Keratinocyte (primary cell): ENCODE measurements around the gene KLHDC8B. TPM values are rescaled to one million over a fixed set of nuclear protein-coding genes. Genes with fewer than 3 reads are reported as not detected.

Experiments
- DNase-seq: peaks from one replicate; pipeline ENCODE4 v3.0.0-alpha.2; 2011; ENCODE audit warnings: low read depth, missing footprints, low spot score
- FAIRE-seq: peaks from 2 replicates; lab custom pipeline; 2011; peaks lifted over from hg19 to GRCh38; lab: Jason Lieb, UNC
- H2AFZ ChIP-seq: 2 replicates; pipeline ENCODE4 v1.6.0; 2012; ENCODE audit warnings: low read length, control low read depth, inconsistent platforms; ENCODE audit not compliant: control insufficient read depth
- H3K27ac ChIP-seq: 2 replicates; pipeline ENCODE4 v1.5.1; 2011; ENCODE audit warnings: low read length; ENCODE audit not compliant: control insufficient read depth, insufficient read depth
- H3K27me3 ChIP-seq: 3 replicates; pipeline ENCODE4 v1.6.0; 2011; ENCODE audit warnings: low read length; ENCODE audit not compliant: control insufficient read depth, insufficient read depth; ENCODE audit errors: extremely low read depth
- H3K36me3 ChIP-seq, 2 experiments: 2 replicates in 1 of 2; 3 replicates in 1 of 2; pipeline ENCODE4 v1.5.1; 2011; ENCODE audit warnings: low read length in 2 of 2, mild to moderate bottlenecking in 1 of 2; ENCODE audit not compliant: control insufficient read depth in 2 of 2, insufficient read depth in 2 of 2; ENCODE audit errors: extremely low read depth in 1 of 2
- H3K4me1 ChIP-seq: 3 replicates; pipeline ENCODE4 v1.5.1; 2011; ENCODE audit warnings: low read length; ENCODE audit not compliant: control insufficient read depth, insufficient read depth; ENCODE audit errors: extremely low read depth
- H3K4me2 ChIP-seq: 3 replicates; pipeline ENCODE4 v1.6.0; 2011; ENCODE audit warnings: low read depth, low read length; ENCODE audit not compliant: control insufficient read depth, insufficient read depth; ENCODE audit errors: extremely low read depth
- H3K4me3 ChIP-seq, 3 experiments: fragments of 200-600 bp in 1 of 3; sonication (generic) in 1 of 3; 2 replicates in 2 of 3; 3 replicates in 1 of 3; pipeline ENCODE4 v1.5.1; 2011 to 2016; ENCODE audit warnings: low read length in 3 of 3, mild to moderate bottlenecking in 3 of 3, control low read depth in 2 of 3, inconsistent platforms in 1 of 3, low read depth in 1 of 3, mixed read lengths in 1 of 3, mixed run types in 1 of 3, moderate library complexity in 1 of 3; ENCODE audit not compliant: control insufficient read depth in 2 of 3, insufficient read depth in 2 of 3; ENCODE audit errors: extremely low read depth in 1 of 3
- H3K79me2 ChIP-seq: 2 replicates; pipeline ENCODE4 v1.6.0; 2012; ENCODE audit warnings: low read length; ENCODE audit not compliant: control insufficient read depth, insufficient read depth
- H3K9ac ChIP-seq: 3 replicates; pipeline ENCODE4 v1.6.0; 2011; ENCODE audit warnings: low read length; ENCODE audit not compliant: control insufficient read depth, insufficient read depth; ENCODE audit errors: extremely low read depth
- H3K9me1 ChIP-seq: 3 replicates; pipeline ENCODE4 v1.6.0; 2011; ENCODE audit warnings: low read length; ENCODE audit not compliant: control insufficient read depth, insufficient read depth; ENCODE audit errors: extremely low read depth
- H3K9me3 ChIP-seq: 2 replicates; pipeline ENCODE4 v1.5.1; 2012; ENCODE audit warnings: low read depth, low read length; ENCODE audit not compliant: control insufficient read depth
- H4K20me1 ChIP-seq: 3 replicates; pipeline ENCODE4 v1.6.0; 2011; ENCODE audit warnings: low read length; ENCODE audit not compliant: control insufficient read depth, insufficient read depth; ENCODE audit errors: extremely low read depth
- EZH2 ChIP-seq: IDR thresholded peaks from one replicate; pipeline ENCODE4 v1.6.1; 2012; ENCODE audit warnings: inconsistent platforms, mild to moderate bottlenecking, low read length, moderate library complexity
- dilution Hi-C: fragments of 300-500 bp; cut with MboI; formaldehyde crosslinking; loops from one replicate; pipeline ENCODE4 v1.7.0; 2020; ENCODE audit warnings: low sequenced_read_pairs; ENCODE audit not compliant: extremely low pct_ligation_motif_present
- polyA plus RNA-seq, 5 experiments: library from polyadenylated mRNA; depleted of rRNA in 3 of 5; stranded (reverse) in 3 of 5; stranded (forward) in 1 of 5; unstranded in 1 of 5; fragments of >200 nt; gene quantifications; 1 replicate in 1 of 5; 2 replicates in 3 of 5; 3 replicates in 1 of 5; pipeline versions ENCODE4 v1.2.1 to v1.2.3, GENCODE V29; 2011 to 2012; ENCODE audit warnings: missing spikeins in 2 of 5, low read depth in 1 of 5, low replicate concordance in 1 of 5
- TF ChIP-seq, protein P1 (sequence below), 3 experiments: IDR thresholded peaks in 1 of 3; conservative IDR thresholded peaks in 1 of 3; optimal IDR thresholded peaks in 1 of 3; 2 replicates in 2 of 3; 3 replicates in 1 of 3; pipeline versions ENCODE3 to v1.5.1; 2011; ENCODE audit warnings: low read length in 3 of 3, mild to moderate bottlenecking in 3 of 3, moderate library complexity in 2 of 3, control low read depth in 1 of 3, inconsistent platforms in 1 of 3; ENCODE audit not compliant: insufficient read depth in 2 of 3; ENCODE audit errors: extremely low read depth in 1 of 3

Gene KLHDC8B
- polyA plus RNA-seq, 1 donor (not counting 4 experiments of a cell fraction or from before 2014, with no cell fraction given), result 19.5 TPM

GRCh38 chr3:49131576-49131975 lies 39.8 kb upstream of the KLHDC8B start:
- no peak for DNase-seq
- Histone ChIP-seq H3K9me3 (no peaks in the 10 kb centered on the region), H3K79me2 (peaks cover 18% of the 10 kb centered on the region), H3K9ac (no peak overlapping the region), H3K4me2 (peak overlapping the region; percentile 89), H3K27me3 (no peaks in the 10 kb centered on the region), H4K20me1 (no peaks in the 10 kb centered on the region), H3K4me1 (peaks cover 19% of the 10 kb centered on the region), H3K9me1 (no peaks in the 10 kb centered on the region), H3K27ac (no peak overlapping the region), H3K36me3 (peaks cover 10 to 16% of the 10 kb centered on the region in 2 experiments), H2AFZ (no peak overlapping the region), H3K4me3 (peak overlapping the region; percentile 69 to 93 (median 92))
- no peak for FAIRE-seq
- TF ChIP-seq, protein P1, sequence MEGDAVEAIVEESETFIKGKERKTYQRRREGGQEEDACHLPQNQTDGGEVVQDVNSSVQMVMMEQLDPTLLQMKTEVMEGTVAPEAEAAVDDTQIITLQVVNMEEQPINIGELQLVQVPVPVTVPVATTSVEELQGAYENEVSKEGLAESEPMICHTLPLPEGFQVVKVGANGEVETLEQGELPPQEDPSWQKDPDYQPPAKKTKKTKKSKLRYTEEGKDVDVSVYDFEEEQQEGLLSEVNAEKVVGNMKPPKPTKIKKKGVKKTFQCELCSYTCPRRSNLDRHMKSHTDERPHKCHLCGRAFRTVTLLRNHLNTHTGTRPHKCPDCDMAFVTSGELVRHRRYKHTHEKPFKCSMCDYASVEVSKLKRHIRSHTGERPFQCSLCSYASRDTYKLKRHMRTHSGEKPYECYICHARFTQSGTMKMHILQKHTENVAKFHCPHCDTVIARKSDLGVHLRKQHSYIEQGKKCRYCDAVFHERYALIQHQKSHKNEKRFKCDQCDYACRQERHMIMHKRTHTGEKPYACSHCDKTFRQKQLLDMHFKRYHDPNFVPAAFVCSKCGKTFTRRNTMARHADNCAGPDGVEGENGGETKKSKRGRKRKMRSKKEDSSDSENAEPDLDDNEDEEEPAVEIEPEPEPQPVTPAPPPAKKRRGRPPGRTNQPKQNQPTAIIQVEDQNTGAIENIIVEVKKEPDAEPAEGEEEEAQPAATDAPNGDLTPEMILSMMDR (optimal IDR thresholded peaks at IDR 0.05 in 1 of 3, IDR thresholded peaks at IDR 0.05 in 1 of 3, conservative IDR thresholded peaks at IDR 0.05 in 1 of 3; ENCODE audit: extremely low read depth in 1 of 3, insufficient read depth in 2 of 3, low read length in 3 of 3), result no peak
- no peak for TF ChIP-seq EZH2
- dilution Hi-C loops, result no loop called here

GRCh38 chr3:49132073-49132436 lies 39.3 kb upstream of the KLHDC8B start:
- H2AFZ ChIP-seq, result peak overlapping the region; percentile 82
- TF ChIP-seq, protein P1 (optimal IDR thresholded peaks at IDR 0.05 in 1 of 3, IDR thresholded peaks at IDR 0.05 in 1 of 3, conservative IDR thresholded peaks at IDR 0.05 in 1 of 3; ENCODE audit: extremely low read depth in 1 of 3, insufficient read depth in 2 of 3, low read length in 3 of 3), result no peak
- no peak for TF ChIP-seq EZH2
- no peak for DNase-seq
- H3K27me3 ChIP-seq, result no peaks in the 10 kb centered on the region
- dilution Hi-C loops, result no loop called here
- no peak overlapping the region for H3K27ac ChIP-seq
- no peaks in the 10 kb centered on the region for H3K9me1 ChIP-seq
- peaks cover 9 to 16% of the 10 kb centered on the region in 2 experiments for H3K36me3 ChIP-seq
- peak overlapping the region; percentile 89 for H3K4me2 ChIP-seq
- peak overlapping the region; percentile 69 to 93 (median 92) for H3K4me3 ChIP-seq
- peaks cover 18% of the 10 kb centered on the region for H3K79me2 ChIP-seq
- no peak for FAIRE-seq
- H3K9me3 ChIP-seq, result no peaks in the 10 kb centered on the region
- peaks cover 19% of the 10 kb centered on the region for H3K4me1 ChIP-seq
- H3K9ac ChIP-seq, result peak overlapping the region; percentile 73
- H4K20me1 ChIP-seq, result no peaks in the 10 kb centered on the region
